H1 (cell line): Measurements from ENCODE around the gene ESYT1. TPM values are rescaled to one million over a fixed set of nuclear protein-coding genes. Genes with fewer than 3 reads are reported as not detected.

Experiments used
- CTCF ChIA-PET: fragments of 300-600 bp; sonication (Branson Sonifier 250); formaldehyde crosslinking; loops from one replicate; lab custom pipeline; 2021; ENCODE audit not compliant: partially characterized antibody; lab: Charles Lee
- POLR2A ChIA-PET: fragments of 300-600 bp; sonication (Branson Sonifier 250); formaldehyde crosslinking; loops from one replicate; lab custom pipeline; 2021; ENCODE audit warnings: inconsistent platforms; ENCODE audit not compliant: partially characterized antibody; lab: Charles Lee
- DNase-seq, 2 experiments: peaks; one replicate each; pipeline versions ENCODE4 v3.0.0 to v3.0.0-alpha.2; 2010 to 2022; ENCODE audit warnings: low spot score in 2 of 2, low read depth in 1 of 2, mixed read lengths in 1 of 2
- FAIRE-seq: peaks from 2 replicates; lab custom pipeline; 2011; peaks lifted over from hg19 to GRCh38; lab: Jason Lieb, UNC
- H2AFZ ChIP-seq: 2 replicates; pipeline ENCODE4 v1.8.1; 2012; ENCODE audit warnings: low read length, inconsistent platforms
- H2AK5ac ChIP-seq: 2 replicates; pipeline ENCODE4 v1.6.1; 2013; ENCODE audit warnings: low read depth, low read length
- H2BK120ac ChIP-seq: replicated peaks from 2 replicates; pipeline ENCODE3; 2013; ENCODE audit warnings: low read depth, low read length, inconsistent platforms
- H2BK12ac ChIP-seq: 2 replicates; pipeline ENCODE4 v1.6.1; 2013; ENCODE audit warnings: low read depth, low read length
- H2BK15ac ChIP-seq: 2 replicates; pipeline ENCODE4 v1.6.1; 2013; ENCODE audit warnings: low read length
- H2BK20ac ChIP-seq: 2 replicates; pipeline ENCODE4 v1.6.1; 2013; ENCODE audit warnings: low read length
- H2BK5ac ChIP-seq: 2 replicates; pipeline ENCODE4 v1.6.1; 2013; ENCODE audit warnings: low read depth, low read length
- H3K14ac ChIP-seq: 2 replicates; pipeline ENCODE4 v1.6.1; 2013; ENCODE audit warnings: inconsistent platforms; ENCODE audit not compliant: insufficient read length
- H3K18ac ChIP-seq: 2 replicates; pipeline ENCODE4 v1.6.1; 2013; ENCODE audit warnings: low read length; ENCODE audit errors: extremely low read depth
- H3K23ac ChIP-seq: 2 replicates; pipeline ENCODE4 v1.6.1; 2013; ENCODE audit warnings: inconsistent platforms; ENCODE audit not compliant: insufficient read length
- H3K23me2 ChIP-seq: 2 replicates; pipeline ENCODE4 v1.6.1; 2013; ENCODE audit warnings: low read depth, low read length
- H3K27ac ChIP-seq: 2 replicates; pipeline ENCODE4 v1.6.1; 2011; ENCODE audit warnings: low read depth, low read length, inconsistent platforms
- H3K27me3 ChIP-seq, 4 experiments: replicated peaks in 1 of 4; 1 replicate in 1 of 4; 2 replicates in 3 of 4; pipeline versions ENCODE4 v1.6.1 to v1.8.1; 2011 to 2013; ENCODE audit warnings: low read length in 3 of 4, mild to moderate bottlenecking in 3 of 4, inconsistent platforms in 2 of 4, mixed read lengths in 2 of 4, moderate library complexity in 1 of 4; ENCODE audit not compliant: control insufficient read depth in 3 of 4, insufficient read depth in 3 of 4; ENCODE audit errors: extremely low read depth in 1 of 4
- H3K36me3 ChIP-seq, 4 experiments: 2 replicates each; pipeline versions ENCODE4 v1.6.1 to v1.8.1; 2011 to 2013; ENCODE audit warnings: mild to moderate bottlenecking in 4 of 4, low read length in 3 of 4, moderate library complexity in 2 of 4, control low read depth in 1 of 4, inconsistent platforms in 1 of 4; ENCODE audit not compliant: insufficient read depth in 4 of 4, control insufficient read depth in 2 of 4
- H3K4ac ChIP-seq: replicated peaks from 2 replicates; pipeline ENCODE3; 2013; ENCODE audit warnings: low read length, low read depth, mixed read lengths, inconsistent platforms; ENCODE audit not compliant: insufficient read length
- H3K4me1 ChIP-seq, 4 experiments: replicated peaks in 1 of 4; 1 replicate in 1 of 4; 2 replicates in 3 of 4; pipeline versions ENCODE4 v1.6.1 to v1.8.1; 2011 to 2013; ENCODE audit warnings: low read length in 3 of 4, inconsistent platforms in 2 of 4, mixed read lengths in 1 of 4; ENCODE audit not compliant: insufficient read depth in 4 of 4, control insufficient read depth in 3 of 4
- H3K4me2 ChIP-seq, 2 experiments: 2 replicates each; pipeline versions ENCODE4 v1.6.1 to v1.8.1; 2011 to 2013; ENCODE audit warnings: low read depth in 2 of 2, low read length in 2 of 2, control low read depth in 1 of 2, inconsistent platforms in 1 of 2, mild to moderate bottlenecking in 1 of 2; ENCODE audit not compliant: insufficient read depth in 1 of 2
- H3K4me3 ChIP-seq, 4 experiments: fragments of 200-600, 300-600 bp in 1 of 4; sonication (generic), shearing (Covaris generic), sonication (Bioruptor Twin) in 1 of 4; 2 replicates each; pipeline versions ENCODE4 v1.5.1 to v1.8.1; 2011 to 2016; ENCODE audit warnings: low read length in 4 of 4, low read depth in 3 of 4, control low read depth in 2 of 4, inconsistent platforms in 2 of 4, mild to moderate bottlenecking in 2 of 4, mixed read lengths in 1 of 4, moderate library complexity in 1 of 4; ENCODE audit not compliant: insufficient read depth in 2 of 4; ENCODE audit errors: extremely low read depth in 1 of 4
- H3K56ac ChIP-seq: replicated peaks from 2 replicates; pipeline ENCODE3; 2013; ENCODE audit warnings: low read depth, mild to moderate bottlenecking, mixed read lengths, low read length, inconsistent platforms; ENCODE audit not compliant: insufficient read length
- H3K79me1 ChIP-seq: 2 replicates; pipeline ENCODE4 v1.6.1; 2013; ENCODE audit warnings: low read depth, low read length, control low read depth
- H3K79me2 ChIP-seq, 2 experiments: 2 replicates each; pipeline versions ENCODE4 v1.6.1 to v1.8.1; 2012 to 2013; ENCODE audit warnings: low read length in 2 of 2, mild to moderate bottlenecking in 2 of 2, inconsistent platforms in 1 of 2; ENCODE audit not compliant: insufficient read depth in 2 of 2, control insufficient read depth in 1 of 2
- H3K9ac ChIP-seq, 4 experiments: replicated peaks in 1 of 4; 1 replicate in 1 of 4; 2 replicates in 3 of 4; pipeline versions ENCODE4 v1.6.1 to v1.8.1; 2011 to 2013; ENCODE audit warnings: low read depth in 3 of 4, low read length in 3 of 4, control low read depth in 2 of 4, mild to moderate bottlenecking in 2 of 4, moderate library complexity in 2 of 4, inconsistent platforms in 1 of 4; ENCODE audit errors: extremely low read depth in 1 of 4
- H3K9me3 ChIP-seq, 2 experiments: 2 replicates each; pipeline versions ENCODE4 v1.6.1 to v1.8.1; 2012 to 2013; ENCODE audit warnings: mild to moderate bottlenecking in 2 of 2, moderate library complexity in 2 of 2, control low read depth in 1 of 2, inconsistent platforms in 1 of 2, low read depth in 1 of 2, low read length in 1 of 2, mixed read lengths in 1 of 2; ENCODE audit not compliant: insufficient read depth in 2 of 2
- H4K20me1 ChIP-seq, 2 experiments: replicated peaks in 1 of 2; 2 replicates each; pipeline versions ENCODE3 to v1.8.1; 2011 to 2013; ENCODE audit warnings: inconsistent platforms in 2 of 2, low read length in 2 of 2, mild to moderate bottlenecking in 1 of 2; ENCODE audit not compliant: insufficient read depth in 2 of 2, control insufficient read depth in 1 of 2
- H4K5ac ChIP-seq: 2 replicates; pipeline ENCODE4 v1.6.1; 2013; ENCODE audit warnings: low read length, low read depth, mixed read lengths, inconsistent platforms; ENCODE audit not compliant: insufficient read length
- H4K8ac ChIP-seq: 2 replicates; pipeline ENCODE4 v1.8.0; 2013; ENCODE audit warnings: mild to moderate bottlenecking, moderate library complexity, low read length, inconsistent platforms; ENCODE audit not compliant: insufficient read depth; ENCODE audit errors: extremely low read depth
- H4K91ac ChIP-seq: replicated peaks from 2 replicates; pipeline ENCODE3; 2013; ENCODE audit warnings: low read length, mixed read lengths, inconsistent platforms; ENCODE audit not compliant: insufficient read length
- E2F6 ChIP-seq: IDR thresholded peaks from 2 replicates; pipeline ENCODE4 v1.6.1; 2012; ENCODE audit warnings: inconsistent platforms
- EGR1 ChIP-seq: IDR thresholded peaks from 2 replicates; pipeline ENCODE4 v1.6.1; 2011; ENCODE audit warnings: low read depth, low read length, borderline replicate concordance
- GABPA ChIP-seq: IDR thresholded peaks from 2 replicates; pipeline ENCODE4 v1.6.1; 2011; ENCODE audit warnings: mild to moderate bottlenecking, low read length, moderate library complexity, borderline replicate concordance; ENCODE audit not compliant: insufficient read depth
- JUND ChIP-seq: IDR thresholded peaks from 2 replicates; pipeline ENCODE4 v1.6.1; 2011; ENCODE audit warnings: mild to moderate bottlenecking, improper control_type of control experiment, low read length
- SP2 ChIP-seq: IDR thresholded peaks from 2 replicates; pipeline ENCODE4 v1.6.1; 2012; ENCODE audit warnings: mild to moderate bottlenecking, low read length, inconsistent platforms
- TAF7 ChIP-seq: optimal IDR thresholded peaks from 2 replicates; pipeline ENCODE3; 2011; ENCODE audit warnings: low read depth, mild to moderate bottlenecking, inconsistent platforms, low read length, moderate library complexity, borderline replicate concordance
- TCF12 ChIP-seq: IDR thresholded peaks from 2 replicates; pipeline ENCODE4 v1.6.1; 2011; ENCODE audit warnings: low read depth, mild to moderate bottlenecking, low read length
- WGBS, 2 experiments: shearing (Covaris generic) in 1 of 2; methylation state at CpG; one replicate each; pipeline versions ENCODE4 v1.1.6 to v1.1.7; 2013 to 2015; ENCODE audit warnings: low lambda C conversion rate in 2 of 2, mixed read lengths in 2 of 2, inconsistent platforms in 1 of 2, low coverage in 1 of 2, missing lambda C conversion rate in 1 of 2; ENCODE audit not compliant: insufficient replicate concordance in 2 of 2, insufficient coverage in 1 of 2, insufficient read length in 1 of 2; ENCODE audit errors: extremely low coverage in 1 of 2, missing lambda C conversion rate in 1 of 2; 5-methylcytosine and 5-hydroxymethylcytosine counted together
- polyA plus RNA-seq, 7 experiments: library from polyadenylated mRNA; depleted of rRNA in 3 of 7; stranded (reverse) in 5 of 7; unstranded in 2 of 7; fragments of >200 nt in 5 of 7; fragments of 200-250 nt in 2 of 7; gene quantifications; 1 replicate in 5 of 7; 2 replicates in 1 of 7; 4 replicates in 1 of 7; pipeline versions ENCODE4 v1.2.1 to v1.2.3, GENCODE V29; 2011 to 2013; ENCODE audit warnings: missing spikeins in 2 of 7, mixed read lengths in 2 of 7
- total RNA-seq: library from RNA; stranded (reverse); fragmentation: NEBNext Ultra II Directional; extraction: Animal tissue kit (Norgen Biotek cat#: 25700); gene quantifications from 2 replicates; pipeline ENCODE4 v1.2.1, GENCODE V29; 2021
- TF ChIP-seq, protein P1 (sequence below): IDR thresholded peaks from 2 replicates; pipeline ENCODE4 v1.6.1; 2011; ENCODE audit warnings: low read length, improper control_type of control experiment

The ESYT1 gene
- total and polyA plus RNA-seq, 2 of the 8 experiments (the other 6 are each of a cell fraction or from before 2014, with no cell fraction given) = 86.9 to 165 TPM

DNA sequence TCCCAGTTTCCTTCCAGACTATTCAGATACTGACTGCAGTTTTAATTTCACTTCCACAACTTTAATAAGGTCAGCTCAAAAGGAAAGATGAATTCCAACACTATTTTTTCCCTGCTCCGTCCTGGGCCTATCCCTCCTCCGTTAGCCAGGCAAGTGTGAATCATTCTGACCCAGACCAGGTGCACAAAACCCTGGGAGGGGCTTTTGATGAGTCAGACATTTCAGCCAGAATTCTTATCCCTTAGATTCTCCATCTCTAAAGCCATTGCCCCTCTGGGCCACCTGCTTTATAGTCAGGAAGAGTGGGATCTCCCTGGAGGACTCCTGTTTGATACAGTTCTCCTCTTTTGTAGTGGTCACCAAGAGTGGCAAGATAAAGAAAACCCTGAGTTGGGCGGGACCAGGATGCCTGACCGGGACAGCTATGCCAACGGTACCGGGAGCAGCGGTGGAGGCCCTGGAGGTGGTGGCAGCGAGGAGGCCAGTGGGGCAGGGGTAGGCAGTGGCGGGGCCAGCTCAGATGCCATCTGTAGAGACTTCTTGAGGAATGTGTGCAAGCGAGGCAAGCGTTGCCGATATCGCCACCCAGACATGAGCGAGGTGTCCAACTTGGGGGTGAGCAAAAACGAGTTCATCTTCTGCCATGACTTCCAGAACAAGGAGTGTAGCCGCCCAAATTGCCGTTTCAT is 7.8 kb upstream of the ESYT1 start:
- FAIRE-seq (no peak), DNase-seq (no peak)
- H4K5ac ChIP-seq = no peak overlapping the region
- no peak overlapping the region for H2AK5ac ChIP-seq
- H3K36me3 ChIP-seq = peaks cover 0 to 19% (median 7%) of the 10 kb centered on the region in 4 experiments; a peak in 7 of 8 replicates
- no peak overlapping the region for H3K4ac ChIP-seq
- H3K23ac ChIP-seq = no peak overlapping the region
- no peaks in the 10 kb centered on the region; the same call in 1 of the 2 replicates for H3K79me1 ChIP-seq
- no peak overlapping the region for H3K27ac ChIP-seq
- no peak overlapping the region for H4K91ac ChIP-seq
- no peak overlapping the region for H3K9ac ChIP-seq
- no peaks in the 10 kb centered on the region for H3K9me3 ChIP-seq
- no peak overlapping the region for H3K4me3 ChIP-seq
- H3K14ac ChIP-seq = no peak overlapping the region
- H2BK20ac ChIP-seq = no peak overlapping the region
- TF ChIP-seq E2F6 (no peak), EGR1 (no peak), GABPA (no peak), TAF7 (no peak), TCF12 (no peak), SP2 (no peak), JUND (no peak)
- TF ChIP-seq, protein P1, sequence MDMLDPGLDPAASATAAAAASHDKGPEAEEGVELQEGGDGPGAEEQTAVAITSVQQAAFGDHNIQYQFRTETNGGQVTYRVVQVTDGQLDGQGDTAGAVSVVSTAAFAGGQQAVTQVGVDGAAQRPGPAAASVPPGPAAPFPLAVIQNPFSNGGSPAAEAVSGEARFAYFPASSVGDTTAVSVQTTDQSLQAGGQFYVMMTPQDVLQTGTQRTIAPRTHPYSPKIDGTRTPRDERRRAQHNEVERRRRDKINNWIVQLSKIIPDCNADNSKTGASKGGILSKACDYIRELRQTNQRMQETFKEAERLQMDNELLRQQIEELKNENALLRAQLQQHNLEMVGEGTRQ = no peak
- no peak overlapping the region for H2BK12ac ChIP-seq
- H2BK5ac ChIP-seq = no peak overlapping the region
- H2AFZ ChIP-seq = no peak overlapping the region
- peaks cover 0 to 9% (median 5%) of the 10 kb centered on the region in 4 experiments; a peak in 5 of 7 replicates for H3K4me1 ChIP-seq
- no peak overlapping the region for H4K8ac ChIP-seq
- peaks cover 3 to 13% of the 10 kb centered on the region in 2 experiments; a peak in 3 of 4 replicates for H3K79me2 ChIP-seq
- ChIA-PET CTCF (interaction anchor here (0.6 to 5.3 kb wide), 24 partner anchors 10 to 187 kb away, joined by 3 to 47 read pairs (median 7); partner anchors contain the start of genes ESYT1, MYL6, MYL6B and PA2G4), POLR2A (interaction anchor here (0.9 to 7.1 kb wide), 7 partner anchors 8 to 146 kb away, joined by 3 to 267 read pairs (median 16); partner anchors contain the start of genes ERBB3, ESYT1, PA2G4 and RNF41)
- no peak overlapping the region for H3K56ac ChIP-seq
- H2BK120ac ChIP-seq = no peak overlapping the region
- H3K4me2 ChIP-seq = 0 out of 4 replicates have a peak overlapping the region, but pooled peaks of 1 of the 2 experiments have one; percentile 16
- no peak overlapping the region for H3K18ac ChIP-seq
- no peaks in the 10 kb centered on the region for H3K27me3 ChIP-seq
- no peak overlapping the region for H2BK15ac ChIP-seq
- WGBS, 2 experiments = 95% methylated on average over 17 of the region's 17 CpGs; no CpG with 5 or more reads in 1 of the 2 experiments
- H4K20me1 ChIP-seq = peaks cover 0 to 3% of the 10 kb centered on the region in 2 experiments
- H3K23me2 ChIP-seq = peaks cover 10% of the 10 kb centered on the region
